ENCODE measurements around the gene PAFAH2.
A peak's percentile ranks its signal among the peaks of the same experiment; 100 is the strongest.

The PAFAH2 gene

GRCh38 chr1:26031611-26032220, 33.9 kb upstream of the PAFAH2 start:
- no peak for DNase-seq (ENCODE audit: low spot score)

- DNase-seq (ENCODE audit: low spot score): no peak
Observed at GRCh38 chr1:26031196-26031595, 33.3 kb upstream of the PAFAH2 start.

GRCh38 chr1:26029864-26030481, 32.1 kb upstream of the PAFAH2 start:
- no peak for DNase-seq (ENCODE audit: low spot score)

- no peak for DNase-seq (ENCODE audit: low spot score)
Observed at GRCh38 chr1:26029054-26029863, 31.4 kb upstream of the PAFAH2 start.

GRCh38 chr1:26028490-26028980, 30.7 kb upstream of the PAFAH2 start:
- DNase-seq (ENCODE audit: low spot score): no peak

- no peak for DNase-seq (ENCODE audit: low spot score)
Observed at GRCh38 chr1:26027716-26028489, 30.0 kb upstream of the PAFAH2 start.

GRCh38 chr1:26025517-26025916, 27.7 kb upstream of the PAFAH2 start:
- DNase-seq (ENCODE audit: low spot score): no peak

- no peak for DNase-seq (ENCODE audit: low spot score)
Observed at GRCh38 chr1:26025060-26025459, 27.2 kb upstream of the PAFAH2 start.

GRCh38 chr1:26023826-26024225, 26.0 kb upstream of the PAFAH2 start:
- DNase-seq (ENCODE audit: low spot score): no peak

GRCh38 chr1:26023009-26023408, 25.1 kb upstream of the PAFAH2 start:
- DNase-seq (ENCODE audit: low spot score): no peak

- no peak for DNase-seq (ENCODE audit: low spot score)
Observed at GRCh38 chr1:26022404-26022779, 24.5 kb upstream of the PAFAH2 start.

GRCh38 chr1:26021647-26022403, 24.0 kb upstream of the PAFAH2 start, which contains the start of gene EXTL1:
EXTL1 (plus strand) TSS chr1:26021775; CDS start chr1:26022647, 872 bp downstream.
- DNase-seq (ENCODE audit: low spot score): peak; percentile 83

- no peak for DNase-seq (ENCODE audit: low spot score)
Observed at GRCh38 chr1:26020941-26021646, 23.2 kb upstream of the PAFAH2 start.

GRCh38 chr1:26020330-26020768, 22.5 kb upstream of the PAFAH2 start:
- DNase-seq (ENCODE audit: low spot score): no peak

GRCh38 chr1:26019641-26020315, 21.9 kb upstream of the PAFAH2 start:
- DNase-seq (ENCODE audit: low spot score): no peak

GRCh38 chr1:26017606-26018005, 19.7 kb upstream of the PAFAH2 start:
- no peak for DNase-seq (ENCODE audit: low spot score)

GRCh38 chr1:26016953-26017545, 19.2 kb upstream of the PAFAH2 start:
- no peak for DNase-seq (ENCODE audit: low spot score)

GRCh38 chr1:26016258-26016952, 18.5 kb upstream of the PAFAH2 start:
- no peak for DNase-seq (ENCODE audit: low spot score)

- DNase-seq (ENCODE audit: low spot score): no peak
Observed at GRCh38 chr1:26015358-26015757, 17.5 kb upstream of the PAFAH2 start.

Data from SK-N-DZ (cell line).